ENCODE results near the gene ETDB.
A peak's percentile ranks its signal among the peaks of the same experiment; 100 is the strongest.
"Not testable (repeated sequence)": the region's sequence is repeated elsewhere in the genome, so short reads cannot be mapped to it uniquely, and the experiment has no call there.

The ETDB gene

GRCh38 chrX:135112096-135112729 is 8.1 kb downstream of the ETDB start:
- TF ChIP-seq YY1 (IDR thresholded peaks at IDR 0.05; ENCODE audit: insufficient read depth, insufficient read length), result no peak
- TF ChIP-seq SUZ12 (IDR thresholded peaks at IDR 0.05; ENCODE audit: extremely low read depth, insufficient read depth, insufficient read length), result no peak
- TF ChIP-seq ZNF274 (IDR thresholded peaks at IDR 0.05; ENCODE audit: low read depth, low read length), result no peak
- no peaks in the 10 kb centered on the region for H3K4me1 ChIP-seq (ENCODE audit: insufficient read depth, insufficient read length)
- no peaks in the 10 kb centered on the region for H3K9me3 ChIP-seq (ENCODE audit: insufficient read depth, low read length)
- no peak overlapping the region for H3K4me3 ChIP-seq (ENCODE audit: insufficient read length, low read depth)
- H3K27me3 ChIP-seq (ENCODE audit: insufficient read depth, insufficient read length), result no peaks in the 10 kb centered on the region
- H3K9ac ChIP-seq (ENCODE audit: insufficient read length, low read depth), result no peak overlapping the region
- DNase-seq (ENCODE audit: low read depth, low spot score), result no peak
- H3K36me3 ChIP-seq (ENCODE audit: insufficient read depth, insufficient read length, low read length), result no peaks in the 10 kb centered on the region

- no peaks in the 10 kb centered on the region for H3K36me3 ChIP-seq (ENCODE audit: insufficient read depth, insufficient read length, low read length)
- no peaks in the 10 kb centered on the region for H3K4me1 ChIP-seq (ENCODE audit: insufficient read depth, insufficient read length)
- TF ChIP-seq ZNF274 (IDR thresholded peaks at IDR 0.05; ENCODE audit: low read depth, low read length) (no peak), YY1 (IDR thresholded peaks at IDR 0.05; ENCODE audit: insufficient read depth, insufficient read length) (no peak), SUZ12 (IDR thresholded peaks at IDR 0.05; ENCODE audit: extremely low read depth, insufficient read depth, insufficient read length) (no peak)
- no peaks in the 10 kb centered on the region for H3K9me3 ChIP-seq (ENCODE audit: insufficient read depth, low read length)
- no peaks in the 10 kb centered on the region for H3K27me3 ChIP-seq (ENCODE audit: insufficient read depth, insufficient read length)
- DNase-seq (ENCODE audit: low read depth, low spot score), result no peak
- no peak overlapping the region for H3K9ac ChIP-seq (ENCODE audit: insufficient read length, low read depth)
- H3K4me3 ChIP-seq (ENCODE audit: insufficient read length, low read depth), result no peak overlapping the region
Measured at GRCh38 chrX:135109554-135109953, 10.8 kb downstream of the ETDB start.

- no peak for DNase-seq (ENCODE audit: low read depth, low spot score)
- H3K9me3 ChIP-seq (ENCODE audit: insufficient read depth, low read length), result no peaks in the 10 kb centered on the region
- no peak overlapping the region for H3K4me3 ChIP-seq (ENCODE audit: insufficient read length, low read depth)
- no peak for TF ChIP-seq ZNF274 (IDR thresholded peaks at IDR 0.05; ENCODE audit: low read depth, low read length)
- TF ChIP-seq SUZ12 (IDR thresholded peaks at IDR 0.05; ENCODE audit: extremely low read depth, insufficient read depth, insufficient read length), result no peak
- no peak for TF ChIP-seq YY1 (IDR thresholded peaks at IDR 0.05; ENCODE audit: insufficient read depth, insufficient read length)
- no peaks in the 10 kb centered on the region for H3K36me3 ChIP-seq (ENCODE audit: insufficient read depth, insufficient read length, low read length)
- no peak overlapping the region for H3K9ac ChIP-seq (ENCODE audit: insufficient read length, low read depth)
- H3K4me1 ChIP-seq (ENCODE audit: insufficient read depth, insufficient read length), result no peaks in the 10 kb centered on the region
- H3K27me3 ChIP-seq (ENCODE audit: insufficient read depth, insufficient read length), result no peaks in the 10 kb centered on the region
Measured at GRCh38 chrX:135099493-135099783, 20.9 kb downstream of the ETDB start.

GRCh38 chrX:135097196-135097744 is 23.1 kb downstream of the ETDB start:
- not testable (repeated sequence) for H3K36me3 ChIP-seq (ENCODE audit: insufficient read depth, insufficient read length, low read length); H3K9me3 ChIP-seq (ENCODE audit: insufficient read depth, low read length); H3K4me1 ChIP-seq (ENCODE audit: insufficient read depth, insufficient read length); DNase-seq (ENCODE audit: low read depth, low spot score); H3K27me3 ChIP-seq (ENCODE audit: insufficient read depth, insufficient read length)
- peak overlapping the region; percentile 50 for H3K9ac ChIP-seq (ENCODE audit: insufficient read length, low read depth)
- H3K4me3 ChIP-seq (ENCODE audit: insufficient read length, low read depth), result peak overlapping the region; percentile 42

- Histone ChIP-seq H3K36me3 (ENCODE audit: insufficient read depth, insufficient read length, low read length) (no peaks in the 10 kb centered on the region), H3K4me1 (ENCODE audit: insufficient read depth, insufficient read length) (no peaks in the 10 kb centered on the region), H3K27me3 (ENCODE audit: insufficient read depth, insufficient read length) (no peaks in the 10 kb centered on the region), H3K9me3 (ENCODE audit: insufficient read depth, low read length) (no peaks in the 10 kb centered on the region), H3K4me3 (ENCODE audit: insufficient read length, low read depth) (no peak overlapping the region), H3K9ac (ENCODE audit: insufficient read length, low read depth) (no peak overlapping the region)
- no peak for DNase-seq (ENCODE audit: low read depth, low spot score)
- TF ChIP-seq SUZ12 (IDR thresholded peaks at IDR 0.05; ENCODE audit: extremely low read depth, insufficient read depth, insufficient read length) (no peak), ZNF274 (IDR thresholded peaks at IDR 0.05; ENCODE audit: low read depth, low read length) (no peak), YY1 (IDR thresholded peaks at IDR 0.05; ENCODE audit: insufficient read depth, insufficient read length) (no peak)
Measured at GRCh38 chrX:135095715-135096114, 24.6 kb downstream of the ETDB start.

GRCh38 chrX:135094726-135095125 is 25.6 kb downstream of the ETDB start:
- peaks cover 5% of the 10 kb centered on the region; the same call in 1 of the 2 replicates for H3K9me3 ChIP-seq (ENCODE audit: insufficient read depth, low read length)
- TF ChIP-seq YY1 (IDR thresholded peaks at IDR 0.05; ENCODE audit: insufficient read depth, insufficient read length) (no peak), SUZ12 (IDR thresholded peaks at IDR 0.05; ENCODE audit: extremely low read depth, insufficient read depth, insufficient read length) (no peak), ZNF274 (IDR thresholded peaks at IDR 0.05; ENCODE audit: low read depth, low read length) (no peak)
- DNase-seq (ENCODE audit: low read depth, low spot score), result no peak
- no peaks in the 10 kb centered on the region for H3K4me1 ChIP-seq (ENCODE audit: insufficient read depth, insufficient read length)
- H3K9ac ChIP-seq (ENCODE audit: insufficient read length, low read depth), result no peak overlapping the region
- H3K4me3 ChIP-seq (ENCODE audit: insufficient read length, low read depth), result no peak overlapping the region
- H3K27me3 ChIP-seq (ENCODE audit: insufficient read depth, insufficient read length), result no peaks in the 10 kb centered on the region
- H3K36me3 ChIP-seq (ENCODE audit: insufficient read depth, insufficient read length, low read length), result no peaks in the 10 kb centered on the region

- Histone ChIP-seq H3K9me3 (ENCODE audit: insufficient read depth, low read length) (peaks cover 11% of the 10 kb centered on the region; the same call in 1 of the 2 replicates), H3K36me3 (ENCODE audit: insufficient read depth, insufficient read length, low read length) (no peaks in the 10 kb centered on the region), H3K4me1 (ENCODE audit: insufficient read depth, insufficient read length) (no peaks in the 10 kb centered on the region), H3K27me3 (ENCODE audit: insufficient read depth, insufficient read length) (no peaks in the 10 kb centered on the region), H3K4me3 (ENCODE audit: insufficient read length, low read depth) (no peak overlapping the region), H3K9ac (ENCODE audit: insufficient read length, low read depth) (no peak overlapping the region)
- TF ChIP-seq ZNF274 (IDR thresholded peaks at IDR 0.05; ENCODE audit: low read depth, low read length) (no peak), SUZ12 (IDR thresholded peaks at IDR 0.05; ENCODE audit: extremely low read depth, insufficient read depth, insufficient read length) (no peak), YY1 (IDR thresholded peaks at IDR 0.05; ENCODE audit: insufficient read depth, insufficient read length) (no peak)
- DNase-seq (ENCODE audit: low read depth, low spot score), result no peak
Measured at GRCh38 chrX:135089126-135089525, 31.2 kb downstream of the ETDB start.

Data from NT2/D1 (cell line).